Tibial nerve (tissue), 4 donors: ENCODE data around the gene URGCP. TPM values are rescaled to one million over a fixed set of nuclear protein-coding genes. Genes with fewer than 3 reads are reported as not detected.

Source experiments
- DNase-seq, 2 donors: peaks; one replicate each; pipeline ENCODE4 v3.0.0-alpha.2; 2019; ENCODE audit warnings: low spot score in 2 of 2
- H3K27ac ChIP-seq, 4 donors: fragments of 200-600 bp; sonication (generic) in 3 of 4; one replicate each; pipeline ENCODE4 v1.5.1; 2017 to 2019; ENCODE audit warnings: mild to moderate bottlenecking in 1 of 4
- H3K27me3 ChIP-seq, 2 donors: fragments of 200-600 bp; sonication (generic) in 1 of 2; one replicate each; pipeline versions ENCODE4 v1.5.1 to v1.6.0; 2017 to 2019
- H3K36me3 ChIP-seq, 3 donors: fragments of 200-600 bp; sonication (generic); one replicate each; pipeline ENCODE4 v1.5.1; 2018 to 2019
- H3K4me1 ChIP-seq, 4 donors: fragments of 200-600 bp; sonication (generic) in 3 of 4; one replicate each; pipeline ENCODE4 v1.5.1; 2017 to 2019
- H3K4me3 ChIP-seq, 4 donors: fragments of 200-600 bp; sonication (generic) in 3 of 4; one replicate each; pipeline ENCODE4 v1.5.1; 2017 to 2019; ENCODE audit warnings: mild to moderate bottlenecking in 1 of 4, moderate library complexity in 1 of 4
- H3K9me3 ChIP-seq, 4 donors: fragments of 200-600 bp; sonication (generic) in 3 of 4; one replicate each; pipeline ENCODE4 v1.5.1; 2017 to 2019
- EP300 ChIP-seq, 2 donors: sonication (generic); formaldehyde crosslinking; IDR thresholded peaks; one replicate each; pipeline ENCODE4 v1.6.1; 2017; ENCODE audit warnings: antibody characterized with exemption in 2 of 2, mild to moderate bottlenecking in 1 of 2
- POLR2A ChIP-seq, 2 donors: fragments of 450-650 bp; IDR thresholded peaks; one replicate each; pipeline ENCODE4 v1.6.1; 2017; ENCODE audit warnings: antibody characterized with exemption in 2 of 2, mild to moderate bottlenecking in 2 of 2, moderate library complexity in 2 of 2
- WGBS, 2 donors: methylation state at CpG; one replicate each; pipeline ENCODE4 v1.1.5; 2018; 5-methylcytosine and 5-hydroxymethylcytosine counted together
- total RNA-seq, 4 donors: library from RNA; depleted of rRNA; stranded (reverse); fragments of >200 nt; gene quantifications; one replicate each; pipeline ENCODE4 v1.1.0, GENCODE V29; 2016
- TF ChIP-seq, protein P1 (sequence below), 5 experiments: fragments of 200-600 bp in 3 of 5; fragments of 450-650 bp in 2 of 5; sonication (generic) in 3 of 5; IDR thresholded peaks; one replicate each; pipeline ENCODE4 v1.5.1; 2016 to 2019; ENCODE audit warnings: antibody characterized with exemption in 5 of 5, mild to moderate bottlenecking in 3 of 5, moderate library complexity in 2 of 5

URGCP gene
- total RNA-seq, 4 donors from 2014 or later = 25.7 to 32.0 (median 28.8) TPM

DNA sequence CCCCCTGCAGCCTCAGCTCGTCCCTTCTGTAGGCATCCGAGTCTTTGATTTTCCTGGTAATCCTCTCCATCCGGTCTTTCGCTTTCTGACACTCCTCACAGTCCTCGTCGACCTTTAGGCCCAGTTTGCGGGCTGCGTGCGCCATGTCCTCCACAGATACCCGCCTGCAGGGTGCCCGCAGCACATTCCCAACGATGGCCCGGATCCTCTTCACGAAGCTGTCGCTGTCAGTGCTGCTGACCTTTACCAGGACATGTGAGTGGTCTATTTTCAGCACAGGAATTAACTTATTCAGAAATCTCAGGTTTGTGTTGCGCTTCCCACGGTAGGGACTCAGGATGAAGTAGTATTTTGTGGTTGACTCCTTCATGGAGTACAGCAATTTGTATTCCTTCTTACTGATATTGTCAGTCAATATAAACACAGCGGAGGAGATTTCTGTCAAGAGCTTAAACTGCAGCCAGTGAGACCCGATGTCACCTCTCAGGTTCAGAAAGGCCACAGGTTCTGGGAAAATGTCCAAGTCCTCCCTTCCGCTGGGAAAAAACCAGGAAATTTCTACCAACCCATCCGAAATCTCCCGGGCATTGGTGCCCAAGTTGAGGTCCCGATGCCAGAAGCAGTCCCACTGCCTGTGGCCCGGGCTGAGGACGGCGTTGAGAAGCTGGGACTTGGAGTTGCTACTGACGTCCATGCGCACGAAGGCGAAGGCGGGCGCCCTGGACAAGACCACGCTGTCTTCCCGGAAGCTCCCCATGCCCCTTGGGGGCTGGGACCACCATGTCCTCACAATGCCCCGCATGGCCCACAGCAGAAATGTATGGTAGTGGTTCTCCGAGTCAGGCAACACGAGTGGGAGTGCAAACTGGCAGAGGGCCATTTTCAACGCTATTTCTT, 28.2 kb downstream of the URGCP start:
- Histone ChIP-seq H3K4me3 (no peak overlapping the region), H3K9me3 (no peaks in the 10 kb centered on the region), H3K27me3 (no peaks in the 10 kb centered on the region), H3K27ac (peak overlapping the region in 1 of 4 donors; percentile 53), H3K36me3 (peaks cover 0 to 84% (median 3%) of the 10 kb centered on the region in 3 donors), H3K4me1 (peaks cover 0 to 25% (median 1%) of the 10 kb centered on the region in 4 donors)
- WGBS, 2 donors = 86 to 89% methylated on average over 38 of the region's 38 CpGs
- no peak for DNase-seq
- no peak for TF ChIP-seq EP300 (IDR thresholded peaks at IDR 0.05)
- TF ChIP-seq, protein P1, sequence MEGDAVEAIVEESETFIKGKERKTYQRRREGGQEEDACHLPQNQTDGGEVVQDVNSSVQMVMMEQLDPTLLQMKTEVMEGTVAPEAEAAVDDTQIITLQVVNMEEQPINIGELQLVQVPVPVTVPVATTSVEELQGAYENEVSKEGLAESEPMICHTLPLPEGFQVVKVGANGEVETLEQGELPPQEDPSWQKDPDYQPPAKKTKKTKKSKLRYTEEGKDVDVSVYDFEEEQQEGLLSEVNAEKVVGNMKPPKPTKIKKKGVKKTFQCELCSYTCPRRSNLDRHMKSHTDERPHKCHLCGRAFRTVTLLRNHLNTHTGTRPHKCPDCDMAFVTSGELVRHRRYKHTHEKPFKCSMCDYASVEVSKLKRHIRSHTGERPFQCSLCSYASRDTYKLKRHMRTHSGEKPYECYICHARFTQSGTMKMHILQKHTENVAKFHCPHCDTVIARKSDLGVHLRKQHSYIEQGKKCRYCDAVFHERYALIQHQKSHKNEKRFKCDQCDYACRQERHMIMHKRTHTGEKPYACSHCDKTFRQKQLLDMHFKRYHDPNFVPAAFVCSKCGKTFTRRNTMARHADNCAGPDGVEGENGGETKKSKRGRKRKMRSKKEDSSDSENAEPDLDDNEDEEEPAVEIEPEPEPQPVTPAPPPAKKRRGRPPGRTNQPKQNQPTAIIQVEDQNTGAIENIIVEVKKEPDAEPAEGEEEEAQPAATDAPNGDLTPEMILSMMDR (IDR thresholded peaks at IDR 0.05) = no peak
- TF ChIP-seq POLR2A (IDR thresholded peaks at IDR 0.05) = no peak

- no peaks in the 10 kb centered on the region for H3K9me3 ChIP-seq
- TF ChIP-seq EP300 (IDR thresholded peaks at IDR 0.05) (no peak), POLR2A (IDR thresholded peaks at IDR 0.05) (no peak)
- TF ChIP-seq, protein P1 (IDR thresholded peaks at IDR 0.05) = no peak
- H3K27ac ChIP-seq = no peak overlapping the region
- DNase-seq = no peak
- H3K4me3 ChIP-seq = no peak overlapping the region
- no peaks in the 10 kb centered on the region for H3K27me3 ChIP-seq
- H3K36me3 ChIP-seq = peaks cover 0 to 83% (median 3%) of the 10 kb centered on the region in 3 donors
- WGBS, 2 donors = 90 to 94% methylated on average over 6 to 27 of the region's 29 CpGs
- peaks cover 0 to 32% (median 8%) of the 10 kb centered on the region in 4 donors for H3K4me1 ChIP-seq
Observed at GRCh38 chr7:43876976-43877745, 29.2 kb downstream of the URGCP start.

DNA sequence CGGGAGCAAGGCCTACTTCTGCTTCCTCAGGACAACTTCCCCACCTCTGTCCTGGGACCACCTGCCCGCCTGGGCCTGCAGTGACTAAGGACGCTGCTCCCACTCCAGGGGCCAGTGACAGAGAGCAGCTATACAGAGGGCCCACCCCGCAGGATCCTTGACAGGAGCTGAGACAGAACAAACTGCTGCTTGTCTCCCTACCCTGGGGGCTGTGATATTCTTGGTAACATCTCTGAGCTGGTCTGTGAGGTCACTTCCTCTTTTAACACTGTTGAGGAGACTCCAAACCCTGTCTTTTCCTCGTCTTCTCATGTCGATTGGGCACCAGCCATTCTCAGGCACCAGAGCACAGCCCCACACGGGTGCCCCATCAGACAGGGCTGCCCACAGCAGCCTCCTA, 30.2 kb downstream of the URGCP start:
- H3K4me1 ChIP-seq = peaks cover 0 to 30% (median 8%) of the 10 kb centered on the region in 4 donors
- peaks cover 0 to 74% (median 3%) of the 10 kb centered on the region in 3 donors for H3K36me3 ChIP-seq
- DNase-seq = no peak
- H3K4me3 ChIP-seq = no peak overlapping the region
- 59 to 68% methylated on average over 7 of the region's 7 CpGs for WGBS, 2 donors
- TF ChIP-seq, protein P1 (IDR thresholded peaks at IDR 0.05) = no peak
- TF ChIP-seq POLR2A (IDR thresholded peaks at IDR 0.05) = no peak
- no peak for TF ChIP-seq EP300 (IDR thresholded peaks at IDR 0.05)
- H3K9me3 ChIP-seq = no peaks in the 10 kb centered on the region
- no peak overlapping the region for H3K27ac ChIP-seq
- no peaks in the 10 kb centered on the region for H3K27me3 ChIP-seq

DNA sequence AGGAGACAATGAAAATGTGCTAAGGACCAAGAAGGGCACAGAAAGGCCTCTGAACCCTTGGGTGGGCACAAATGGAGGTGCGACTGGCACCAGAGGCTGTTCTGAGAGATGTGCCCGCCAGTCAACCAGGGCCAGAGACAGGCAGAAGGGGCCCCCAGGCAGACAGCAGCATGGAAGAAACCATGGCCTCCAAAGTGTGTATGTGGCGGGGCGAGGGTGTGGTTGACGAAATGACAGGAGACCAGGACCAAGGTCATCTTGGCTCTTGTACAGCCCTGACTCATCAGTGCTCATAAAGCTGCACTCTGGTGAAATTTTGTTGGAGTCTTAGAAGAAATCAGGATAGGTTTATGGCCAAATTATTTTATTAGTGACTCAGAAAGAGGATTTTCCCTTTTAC, 33.1 kb downstream of the URGCP start:
- no peak overlapping the region for H3K4me3 ChIP-seq
- H3K4me1 ChIP-seq = peaks cover 0 to 35% (median 10%) of the 10 kb centered on the region in 4 donors
- H3K36me3 ChIP-seq = peaks cover 0 to 45% (median 0%) of the 10 kb centered on the region in 3 donors
- H3K27me3 ChIP-seq = no peaks in the 10 kb centered on the region
- peak overlapping the region; percentile 44 to 84 (median 66) for H3K27ac ChIP-seq
- WGBS, 2 donors = 91 to 93% methylated on average over 5 of the region's 5 CpGs
- DNase-seq = peak; percentile 40 to 70
- no peaks in the 10 kb centered on the region for H3K9me3 ChIP-seq
- TF ChIP-seq POLR2A (IDR thresholded peaks at IDR 0.05) (no peak), EP300 (IDR thresholded peaks at IDR 0.05) (no peak)
- TF ChIP-seq, protein P1 (IDR thresholded peaks at IDR 0.05) = no peak
